HG02852 (cell line): ENCODE measurements around the gene ICAM5.
A peak's percentile ranks its signal among the peaks of the same experiment; 100 is the strongest.

Source experiments
- ATAC-seq: cut with Tn5 transposase; IDR thresholded peaks from one replicate; pipeline ENCODE4 v1.9.1; 2021; ENCODE audit warnings: mild to moderate bottlenecking, moderate library complexity; ENCODE audit not compliant: unreplicated experiment

Gene ICAM5

GRCh38 chr19:10290876-10291553 is 1.3 kb downstream of the ICAM5 start:
- no peak for ATAC-seq

DNA sequence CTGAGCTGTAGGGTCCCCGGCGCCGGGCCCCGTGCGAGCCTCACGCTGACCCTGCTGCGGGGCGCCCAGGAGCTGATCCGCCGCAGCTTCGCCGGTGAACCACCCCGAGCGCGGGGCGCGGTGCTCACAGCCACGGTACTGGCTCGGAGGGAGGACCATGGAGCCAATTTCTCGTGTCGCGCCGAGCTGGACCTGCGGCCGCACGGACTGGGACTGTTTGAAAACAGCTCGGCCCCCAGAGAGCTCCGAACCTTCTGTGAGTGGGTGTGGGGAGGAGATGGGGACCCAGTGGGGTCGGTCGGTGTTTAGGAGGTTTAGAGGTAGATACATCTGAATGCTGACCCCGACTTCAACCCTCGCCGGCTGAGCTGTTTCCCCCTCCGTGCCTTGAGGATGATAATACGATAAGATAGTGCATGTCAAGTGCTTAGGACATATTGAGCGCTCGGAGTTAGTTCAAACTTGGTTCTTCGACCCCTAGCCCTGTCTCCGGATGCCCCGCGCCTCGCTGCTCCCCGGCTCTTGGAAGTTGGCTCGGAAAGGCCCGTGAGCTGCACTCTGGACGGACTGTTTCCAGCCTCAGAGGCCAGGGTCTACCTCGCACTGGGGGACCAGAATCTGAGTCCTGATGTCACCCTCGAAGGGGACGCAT is 1.9 kb downstream of the ICAM5 start:
- ATAC-seq: no peak

- ATAC-seq: peak; percentile 45
Measured at GRCh38 chr19:10292206-10292788, 2.5 kb downstream of the ICAM5 start.

GRCh38 chr19:10292789-10293636 is 3.3 kb downstream of the ICAM5 start:
- no peak for ATAC-seq

DNA sequence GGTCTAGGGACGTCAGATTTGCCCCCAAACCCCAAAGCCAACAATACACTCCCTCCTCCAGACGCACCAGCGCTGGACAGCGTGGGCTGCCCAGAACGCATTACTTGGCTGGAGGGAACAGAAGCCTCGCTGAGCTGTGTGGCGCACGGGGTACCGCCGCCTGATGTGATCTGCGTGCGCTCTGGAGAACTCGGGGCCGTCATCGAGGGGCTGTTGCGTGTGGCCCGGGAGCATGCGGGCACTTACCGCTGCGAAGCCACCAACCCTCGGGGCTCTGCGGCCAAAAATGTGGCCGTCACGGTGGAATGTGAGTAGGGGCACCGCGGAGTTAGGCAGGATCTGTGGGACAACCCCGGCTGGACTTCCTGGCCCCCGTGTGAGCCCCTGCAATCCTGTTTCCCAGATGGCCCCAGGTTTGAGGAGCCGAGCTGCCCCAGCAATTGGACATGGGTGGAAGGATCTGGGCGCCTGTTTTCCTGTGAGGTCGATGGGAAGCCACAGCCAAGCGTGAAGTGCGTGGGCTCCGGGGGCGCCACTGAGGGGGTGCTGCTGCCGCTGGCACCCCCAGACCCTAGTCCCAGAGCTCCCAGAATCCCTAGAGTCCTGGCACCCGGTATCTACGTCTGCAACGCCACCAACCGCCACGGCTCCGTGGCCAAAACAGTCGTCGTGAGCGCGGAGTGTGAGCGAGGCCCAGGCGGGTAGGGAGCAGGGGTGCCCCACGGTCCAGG is 4.0 kb downstream of the ICAM5 start:
- ATAC-seq: no peak

GRCh38 chr19:10294368-10294697 is 4.6 kb downstream of the ICAM5 start:
- ATAC-seq: no peak

- no peak for ATAC-seq
Measured at GRCh38 chr19:10295305-10295846, 5.6 kb downstream of the ICAM5 start.

- ATAC-seq: no peak
Measured at GRCh38 chr19:10295847-10296591, 6.3 kb downstream of the ICAM5 start.

- no peak for ATAC-seq
Measured at GRCh38 chr19:10299545-10300458, 10.1 kb downstream of the ICAM5 start.

DNA sequence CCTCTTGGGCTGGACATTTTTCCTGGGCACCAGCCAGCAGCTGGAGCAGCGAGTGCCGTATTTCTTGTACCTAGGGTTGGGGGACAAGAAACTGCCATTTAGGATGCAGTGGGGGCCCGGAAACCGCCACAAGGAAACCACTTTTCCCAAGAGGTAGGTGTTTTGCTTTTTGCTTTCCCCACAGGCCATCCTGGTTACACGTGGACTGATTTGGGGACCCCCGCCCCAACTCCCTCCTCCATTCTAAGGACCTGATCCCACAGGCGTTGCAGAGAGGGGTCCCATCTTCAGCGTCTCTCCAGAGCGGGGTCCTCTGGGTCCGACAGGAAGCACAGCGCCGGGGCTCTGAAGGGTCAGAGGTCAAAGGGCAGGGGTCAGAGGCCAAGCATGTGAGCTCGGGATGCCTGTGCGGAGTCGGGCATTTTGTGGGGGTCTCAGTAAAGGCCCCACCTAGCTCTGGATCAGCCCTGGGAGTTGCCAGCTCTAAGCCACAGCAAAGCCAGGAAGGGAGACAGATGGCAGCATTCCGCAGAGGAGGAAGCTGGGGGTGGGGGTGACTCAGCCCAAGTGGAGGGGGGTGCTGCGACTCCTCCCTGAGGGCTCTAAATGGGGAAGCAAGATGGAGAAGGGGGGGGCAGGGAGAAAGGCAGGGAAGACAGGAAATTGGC is 15.5 kb downstream of the ICAM5 start:
- no peak for ATAC-seq

DNA sequence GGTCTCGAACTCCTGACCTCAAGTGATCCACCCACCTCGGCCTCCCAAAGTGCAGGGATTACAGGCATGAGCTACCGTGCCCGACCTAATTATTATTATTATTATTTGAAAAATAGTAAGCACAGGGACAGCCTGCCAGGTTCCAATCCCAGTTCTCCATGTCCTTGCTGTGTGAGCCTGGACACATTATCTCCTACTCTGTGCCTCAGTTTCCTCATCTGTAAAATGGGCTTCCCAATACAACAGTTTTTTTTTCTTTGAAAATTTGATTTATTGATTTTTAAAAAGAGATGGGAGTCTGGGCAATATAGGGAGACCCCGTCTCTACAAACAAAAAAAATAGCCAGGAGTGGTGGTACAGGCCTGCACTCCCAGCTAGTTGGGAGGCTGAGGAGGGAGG is 16.6 kb downstream of the ICAM5 start:
- ATAC-seq: no peak

DNA sequence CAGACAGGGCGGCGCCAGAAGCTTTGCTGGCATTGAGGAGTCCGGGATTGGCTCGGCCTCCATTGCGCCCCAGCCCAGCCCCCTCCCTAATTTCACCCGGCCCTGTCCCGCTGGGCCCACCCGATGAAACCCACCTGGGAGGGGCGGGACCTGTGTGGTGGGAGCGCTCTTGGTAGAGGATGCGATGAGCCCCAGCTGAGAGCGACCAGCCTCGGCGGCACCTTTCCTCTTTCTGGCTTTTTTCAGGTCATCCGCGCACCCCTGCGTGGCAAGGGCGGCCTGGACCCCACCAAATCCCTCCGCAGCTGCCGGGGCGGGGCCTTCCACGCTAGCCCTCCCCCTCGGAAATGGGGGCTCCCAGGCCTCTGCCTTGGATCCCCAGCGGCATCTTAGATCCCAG is 19.7 kb downstream of the ICAM5 start, which contains the start of gene ZGLP1:
ZGLP1 (minus strand) TSS at position 393 of the 400 bp plus-strand sequence.
- ATAC-seq: no peak

- ATAC-seq: peak; percentile 45
Measured at GRCh38 chr19:10315335-10316214, 25.8 kb downstream of the ICAM5 start, which contains the start of gene FDX2. TSS of gene FDX2 (minus strand) at chr19:10316015. CDS start at chr19:10315996, 19 bp downstream.

- no peak for ATAC-seq
Measured at GRCh38 chr19:10316229-10317044, 26.7 kb downstream of the ICAM5 start.

GRCh38 chr19:10317045-10317856 is 27.5 kb downstream of the ICAM5 start:
- ATAC-seq: no peak
